Activated T-helper 17 cell treated with anti-CD3 and anti-CD28 coated beads, Interleukin-2, amount 50 U/mL, for 72 hours (primary cell): Measurements from ENCODE around the gene PTPA. TPM values are rescaled to one million over a fixed set of nuclear protein-coding genes. Genes with fewer than 3 reads are reported as not detected.

Experiments used
- ATAC-seq: fragments of 150-1000 bp; cut with Tn5 transposase; replicated peaks from 2 replicates; pipeline ENCODE4 v1.10.0; 2021; ENCODE audit warnings: mild to moderate bottlenecking, moderate library complexity
- H3K27ac Mint-ChIP-seq: one replicate; pipeline ENCODE4 v1.8.0; 2022; ENCODE audit warnings: mixed read lengths
- H3K27me3 Mint-ChIP-seq: one replicate; pipeline ENCODE4 v1.8.0; 2022; ENCODE audit warnings: mixed read lengths
- H3K36me3 Mint-ChIP-seq: one replicate; pipeline ENCODE4 v1.8.0; 2022; ENCODE audit warnings: low read depth, mild to moderate bottlenecking, mixed read lengths
- H3K4me1 Mint-ChIP-seq: one replicate; pipeline ENCODE4 v1.8.0; 2022; ENCODE audit warnings: mixed read lengths
- H3K4me3 Mint-ChIP-seq: one replicate; pipeline ENCODE4 v1.8.0; 2022; ENCODE audit warnings: mild to moderate bottlenecking, mixed read lengths
- H3K9me3 Mint-ChIP-seq: one replicate; pipeline ENCODE4 v1.8.0; 2022; ENCODE audit warnings: mixed read lengths
- total RNA-seq, 2 donors: library from RNA; stranded (reverse); gene quantifications; one replicate each; pipeline ENCODE4 v1.2.3, GENCODE V29; 2022

PTPA gene
- total RNA-seq, 2 donors from 2014 or later = 77.9 to 131 TPM

DNA sequence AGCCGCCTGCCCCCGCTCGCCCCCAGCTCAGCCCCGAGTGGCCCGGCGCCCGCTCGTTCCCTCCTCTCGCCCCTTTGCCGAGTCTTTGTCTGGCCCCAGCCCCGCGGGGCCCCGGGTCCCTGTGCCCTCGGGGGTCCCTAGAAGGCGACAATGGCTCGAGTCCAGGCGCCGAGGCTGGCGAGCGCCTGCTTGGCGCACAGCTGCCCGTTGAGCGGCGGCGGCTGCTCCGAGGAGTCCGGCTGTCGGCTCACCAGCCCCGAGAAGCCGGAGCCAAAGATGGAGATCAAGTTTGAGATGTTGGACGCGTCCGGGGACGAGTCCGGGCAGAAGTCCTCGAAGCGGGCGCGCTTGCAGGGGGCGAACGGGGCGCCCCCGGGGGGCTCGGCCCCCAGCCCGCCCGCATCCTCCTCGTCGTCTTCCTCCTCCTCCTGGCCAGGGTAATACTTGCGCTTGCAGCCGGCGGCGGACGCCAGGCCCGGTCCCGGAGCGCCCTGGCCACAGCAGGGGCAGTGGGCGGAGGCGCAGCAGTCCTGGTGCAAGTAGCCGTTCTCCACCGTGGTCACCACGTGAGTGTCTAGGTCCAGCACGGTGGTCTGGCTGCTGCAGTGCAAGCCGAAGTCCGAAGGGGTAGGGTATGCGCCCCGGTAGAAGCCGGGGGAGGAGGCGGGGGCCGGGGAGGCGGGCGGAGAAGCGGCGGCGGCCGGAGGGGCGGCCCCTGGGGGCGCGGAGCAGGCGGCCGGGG lies 65.7 kb downstream of the PTPA start:
- H3K4me3 Mint-ChIP-seq = peak overlapping the region; percentile 82
- H3K9me3 Mint-ChIP-seq = no peaks in the 10 kb centered on the region
- H3K4me1 Mint-ChIP-seq = no peaks in the 10 kb centered on the region
- H3K27me3 Mint-ChIP-seq = peaks cover 4% of the 10 kb centered on the region
- ATAC-seq = no peak
- H3K27ac Mint-ChIP-seq = no peak overlapping the region
- H3K36me3 Mint-ChIP-seq = no peaks in the 10 kb centered on the region

GRCh38 chr9:129177443-129177790 lies 66.2 kb downstream of the PTPA start:
- no peak overlapping the region for H3K27ac Mint-ChIP-seq
- peak overlapping the region; percentile 82 for H3K4me3 Mint-ChIP-seq
- peak; percentile 1 for ATAC-seq
- peaks cover 4% of the 10 kb centered on the region for H3K27me3 Mint-ChIP-seq
- no peaks in the 10 kb centered on the region for H3K9me3 Mint-ChIP-seq
- no peaks in the 10 kb centered on the region for H3K4me1 Mint-ChIP-seq
- no peaks in the 10 kb centered on the region for H3K36me3 Mint-ChIP-seq

DNA sequence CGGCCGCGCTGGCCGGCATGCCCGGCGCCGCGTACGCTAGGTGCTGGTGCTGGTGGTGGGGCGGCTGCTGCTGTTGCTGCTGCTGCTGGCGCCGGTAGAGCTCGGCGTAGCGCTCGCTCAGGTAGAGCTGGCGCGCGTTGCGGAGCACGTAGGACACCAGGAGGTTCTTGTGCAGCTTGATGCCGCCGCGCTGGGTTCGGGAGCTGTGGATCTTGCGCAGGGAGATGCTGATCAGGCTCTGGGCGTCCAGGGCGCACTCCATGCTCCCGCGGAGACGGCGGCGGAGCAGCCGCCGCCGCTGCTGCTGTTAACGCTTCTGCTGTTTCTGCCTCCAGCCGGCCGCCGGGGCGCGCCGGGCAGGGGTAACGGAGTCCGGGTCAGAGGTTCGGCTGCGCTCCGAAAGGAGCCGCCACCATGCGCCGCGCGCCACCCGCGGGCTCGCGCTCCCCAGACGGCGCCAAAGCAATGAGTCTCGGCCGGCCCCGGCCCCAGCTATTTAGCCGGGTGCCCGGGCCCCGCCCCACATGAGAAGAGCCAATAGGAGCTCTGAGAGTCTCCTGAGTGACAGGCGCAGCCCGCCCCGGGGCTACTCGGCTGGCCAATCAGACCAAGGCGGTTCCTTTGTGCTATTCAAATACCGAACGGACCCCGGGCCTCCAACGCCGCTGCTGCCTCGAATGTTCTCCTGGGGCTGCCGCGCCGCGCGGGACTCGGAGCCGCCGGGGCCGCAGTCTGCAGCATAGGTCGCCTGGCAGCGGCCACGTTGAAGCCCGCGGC lies 66.8 kb downstream of the PTPA start, which contains the start of gene IER5L:
TSS of gene IER5L (minus strand) at position 471 of the 777 bp plus-strand sequence. CDS start at position 262, 209 bp downstream.
- H3K4me3 Mint-ChIP-seq = peak within 1 kb of the TSS; percentile 82
- no peaks in the 10 kb centered on the region for H3K9me3 Mint-ChIP-seq
- peak; percentile 90 for ATAC-seq
- no peaks in the 10 kb centered on the region for H3K36me3 Mint-ChIP-seq
- H3K27ac Mint-ChIP-seq = no peak within 1 kb of the TSS
- no peaks in the 10 kb centered on the region for H3K4me1 Mint-ChIP-seq
- H3K27me3 Mint-ChIP-seq = peaks cover 4% of the 10 kb centered on the region

DNA sequence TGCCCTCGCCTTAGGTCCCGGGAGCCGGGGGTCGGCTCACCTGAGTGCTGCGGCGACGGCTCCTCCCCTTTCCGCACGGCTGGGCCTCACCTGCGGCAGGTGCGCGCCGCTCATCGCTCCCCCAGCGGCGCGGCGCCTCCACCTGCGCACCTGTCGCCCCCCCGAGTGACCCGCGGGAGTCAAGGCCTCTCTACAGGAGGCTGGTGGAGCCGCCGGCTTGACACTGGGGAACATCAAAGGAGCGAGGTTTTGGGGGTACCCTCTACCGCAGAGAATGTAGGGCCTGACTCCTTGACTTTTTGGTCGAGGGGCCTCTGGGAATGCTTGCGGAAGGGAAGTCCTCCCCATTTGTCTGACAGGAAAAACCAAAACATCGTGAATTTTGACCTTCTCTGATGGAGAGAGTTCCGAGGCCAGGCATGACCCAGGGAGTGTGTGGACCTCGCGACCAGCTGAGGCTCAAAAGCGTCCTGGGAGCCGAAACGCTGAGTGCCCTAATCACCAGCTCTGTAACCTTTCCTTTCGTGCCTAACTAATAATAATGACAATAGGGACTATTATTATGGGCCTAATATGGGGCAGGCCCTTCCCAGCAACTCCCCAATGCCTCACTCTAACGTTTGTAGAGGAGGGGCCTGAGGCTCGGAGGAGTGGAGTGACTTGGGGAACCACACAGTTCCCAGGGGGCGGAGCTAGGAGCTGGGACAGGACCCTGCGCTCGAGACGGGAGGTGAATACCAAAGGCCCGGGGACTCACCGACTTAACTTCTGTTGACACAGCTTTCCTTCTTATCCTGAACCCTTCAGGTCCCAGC lies 67.6 kb downstream of the PTPA start:
- ATAC-seq = no peak

GRCh38 chr9:129181246-129181645 lies 70.0 kb downstream of the PTPA start:
- ATAC-seq = no peak
- H3K4me3 Mint-ChIP-seq = no peak overlapping the region
- H3K9me3 Mint-ChIP-seq = no peaks in the 10 kb centered on the region
- no peaks in the 10 kb centered on the region for H3K36me3 Mint-ChIP-seq
- no peaks in the 10 kb centered on the region for H3K27me3 Mint-ChIP-seq
- H3K4me1 Mint-ChIP-seq = peaks cover 10% of the 10 kb centered on the region
- H3K27ac Mint-ChIP-seq = no peak overlapping the region

More for the DNA sequence above, 67.6 kb downstream of the PTPA start:
- no peaks in the 10 kb centered on the region for H3K36me3 Mint-ChIP-seq
- H3K4me1 Mint-ChIP-seq = no peaks in the 10 kb centered on the region
- no peaks in the 10 kb centered on the region for H3K27me3 Mint-ChIP-seq
- no peak overlapping the region for H3K27ac Mint-ChIP-seq
- no peaks in the 10 kb centered on the region for H3K9me3 Mint-ChIP-seq
- H3K4me3 Mint-ChIP-seq = no peak overlapping the region

GRCh38 chr9:129182122-129182521 lies 70.9 kb downstream of the PTPA start:
- no peak overlapping the region for H3K27ac Mint-ChIP-seq
- H3K4me1 Mint-ChIP-seq = peaks cover 10% of the 10 kb centered on the region
- no peaks in the 10 kb centered on the region for H3K27me3 Mint-ChIP-seq
- ATAC-seq = no peak
- H3K9me3 Mint-ChIP-seq = no peaks in the 10 kb centered on the region
- H3K36me3 Mint-ChIP-seq = no peaks in the 10 kb centered on the region
- no peak overlapping the region for H3K4me3 Mint-ChIP-seq

- Mint-ChIP-seq H3K4me1 (peaks cover 10% of the 10 kb centered on the region), H3K9me3 (no peaks in the 10 kb centered on the region), H3K27ac (no peak overlapping the region), H3K36me3 (no peaks in the 10 kb centered on the region), H3K4me3 (no peak overlapping the region), H3K27me3 (no peaks in the 10 kb centered on the region)
- ATAC-seq = no peak
Measured at GRCh38 chr9:129182625-129183494, 71.6 kb downstream of the PTPA start.

- Mint-ChIP-seq H3K27me3 (no peaks in the 10 kb centered on the region), H3K4me3 (no peak overlapping the region), H3K36me3 (no peaks in the 10 kb centered on the region), H3K27ac (no peak overlapping the region), H3K4me1 (peaks cover 10% of the 10 kb centered on the region), H3K9me3 (no peaks in the 10 kb centered on the region)
- no peak for ATAC-seq
Measured at GRCh38 chr9:129183495-129184218, 72.4 kb downstream of the PTPA start.

DNA sequence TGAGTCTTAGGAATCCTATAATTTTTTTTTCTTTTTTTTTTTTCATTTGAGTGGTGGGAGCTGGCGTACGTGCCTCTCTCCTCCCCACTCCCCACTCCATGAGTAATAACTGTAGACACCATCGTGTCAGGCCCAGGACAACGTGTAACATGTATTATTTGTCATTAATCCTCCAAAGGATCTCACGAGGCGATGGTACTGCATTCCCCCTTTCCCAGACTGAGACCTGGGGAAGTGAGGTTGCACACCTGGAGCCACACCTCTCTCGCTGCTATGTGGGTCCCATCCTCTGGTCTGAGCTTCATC lies 73.0 kb downstream of the PTPA start:
- no peaks in the 10 kb centered on the region for H3K27me3 Mint-ChIP-seq
- H3K36me3 Mint-ChIP-seq = no peaks in the 10 kb centered on the region
- H3K9me3 Mint-ChIP-seq = no peaks in the 10 kb centered on the region
- no peak overlapping the region for H3K4me3 Mint-ChIP-seq
- H3K27ac Mint-ChIP-seq = no peak overlapping the region
- peaks cover 10% of the 10 kb centered on the region for H3K4me1 Mint-ChIP-seq
- ATAC-seq = no peak

- Mint-ChIP-seq H3K4me3 (no peak overlapping the region), H3K27me3 (no peaks in the 10 kb centered on the region), H3K4me1 (peaks cover 10% of the 10 kb centered on the region), H3K9me3 (no peaks in the 10 kb centered on the region), H3K36me3 (no peaks in the 10 kb centered on the region), H3K27ac (no peak overlapping the region)
- no peak for ATAC-seq
Measured at GRCh38 chr9:129184596-129185122, 73.4 kb downstream of the PTPA start.

DNA sequence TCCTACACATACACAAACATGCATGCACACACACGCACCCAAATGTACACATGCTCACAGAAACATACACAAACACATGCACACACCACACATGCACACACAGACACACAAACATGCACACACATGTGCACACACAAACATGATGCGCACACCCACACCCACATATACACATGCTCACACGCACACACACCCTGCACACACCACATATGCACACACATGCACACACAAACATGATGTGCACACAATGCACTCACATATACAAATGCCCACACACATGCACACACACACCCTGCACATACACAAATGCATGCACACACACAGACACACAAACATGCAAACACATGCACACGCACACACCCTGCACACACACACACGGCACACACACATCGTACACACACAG lies 74.2 kb downstream of the PTPA start:
- Mint-ChIP-seq H3K4me3 (no peak overlapping the region), H3K36me3 (no peaks in the 10 kb centered on the region), H3K27me3 (no peaks in the 10 kb centered on the region), H3K9me3 (no peaks in the 10 kb centered on the region), H3K27ac (no peak overlapping the region), H3K4me1 (peaks cover 10% of the 10 kb centered on the region)
- ATAC-seq = no peak

DNA sequence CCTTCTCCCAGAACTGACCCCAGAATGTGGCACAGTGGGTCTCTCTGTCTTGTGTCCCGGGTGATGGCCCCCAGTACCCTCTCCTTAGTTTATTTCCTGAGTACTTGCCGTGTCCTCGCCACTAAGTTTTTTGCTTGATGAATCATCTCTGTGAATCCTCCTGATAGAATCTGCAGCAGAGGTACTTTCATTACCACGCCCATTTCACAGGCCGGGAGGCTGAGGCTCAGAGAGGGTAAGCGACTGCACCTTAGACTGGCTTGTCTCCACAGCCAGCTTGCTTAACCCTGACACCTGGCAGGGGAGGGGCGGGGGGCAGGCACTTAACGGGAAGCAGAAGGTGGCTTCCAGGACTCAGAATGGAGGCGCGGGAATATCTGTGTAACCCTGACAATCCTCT lies 74.8 kb downstream of the PTPA start:
- peak; percentile 94 for ATAC-seq
- H3K4me3 Mint-ChIP-seq = no peak overlapping the region
- no peaks in the 10 kb centered on the region for H3K9me3 Mint-ChIP-seq
- peaks cover 10% of the 10 kb centered on the region for H3K4me1 Mint-ChIP-seq
- no peak overlapping the region for H3K27ac Mint-ChIP-seq
- H3K27me3 Mint-ChIP-seq = no peaks in the 10 kb centered on the region
- H3K36me3 Mint-ChIP-seq = no peaks in the 10 kb centered on the region

- no peaks in the 10 kb centered on the region for H3K36me3 Mint-ChIP-seq
- H3K27me3 Mint-ChIP-seq = no peaks in the 10 kb centered on the region
- no peak for ATAC-seq
- peaks cover 10% of the 10 kb centered on the region for H3K4me1 Mint-ChIP-seq
- no peak overlapping the region for H3K27ac Mint-ChIP-seq
- no peaks in the 10 kb centered on the region for H3K9me3 Mint-ChIP-seq
- H3K4me3 Mint-ChIP-seq = no peak overlapping the region
Measured at GRCh38 chr9:129187042-129187441, 75.8 kb downstream of the PTPA start.
